ENCODE measurements around the gene PDSS1. TPM values are rescaled to one million over a fixed set of nuclear protein-coding genes. Genes with fewer than 3 reads are reported as not detected.

The PDSS1 gene
- total RNA-seq, 4 donors from 2014 or later: 3.6 to 7.6 (median 3.9) TPM

- no peak for DNase-seq (ENCODE audit: low spot score in 2 of 2)
- peaks cover 26% of the 10 kb centered on the region for H3K36me3 ChIP-seq
- no peaks in the 10 kb centered on the region for H3K4me1 ChIP-seq
- no peaks in the 10 kb centered on the region for H3K27me3 ChIP-seq
- H3K9me3 ChIP-seq: no peaks in the 10 kb centered on the region
- TF ChIP-seq POLR2A (IDR thresholded peaks at IDR 0.05) (no peak), CTCF (IDR thresholded peaks at IDR 0.05) (no peak), POLR2AphosphoS5 (IDR thresholded peaks at IDR 0.05) (no peak), EP300 (IDR thresholded peaks at IDR 0.05) (no peak)
- WGBS: 88% methylated on average over 4 of the region's 4 CpGs
- H3K4me3 ChIP-seq: no peak overlapping the region
- H3K27ac ChIP-seq: no peak overlapping the region
These were observed 37.9 kb downstream of the PDSS1 start for GRCh38 chr10:26735435-26735834.

DNA sequence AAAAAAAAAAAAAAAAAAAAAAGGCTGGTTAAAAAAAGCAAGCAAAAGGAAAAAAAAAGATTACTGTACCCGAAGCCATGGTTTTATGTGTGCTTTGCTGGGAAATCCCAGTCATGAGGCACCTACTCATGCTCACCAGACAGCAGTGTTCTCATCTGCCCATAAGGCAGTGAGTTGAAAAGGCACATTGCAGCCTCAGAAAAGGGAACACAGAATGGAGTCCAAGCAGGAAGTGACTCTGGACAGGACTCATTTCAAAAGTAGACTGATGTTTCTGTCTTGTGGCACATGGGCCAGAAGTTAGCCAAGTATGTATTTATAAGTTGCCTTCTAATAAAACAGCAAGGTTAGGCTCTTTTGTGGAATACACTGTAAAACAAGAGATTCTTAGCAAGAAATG lies 40.2 kb downstream of the PDSS1 start:
- no peak overlapping the region for H3K4me3 ChIP-seq
- no peaks in the 10 kb centered on the region for H3K27me3 ChIP-seq
- TF ChIP-seq POLR2A (IDR thresholded peaks at IDR 0.05): no peak
- TF ChIP-seq CTCF (IDR thresholded peaks at IDR 0.05): no peak
- TF ChIP-seq POLR2AphosphoS5 (IDR thresholded peaks at IDR 0.05): no peak
- no peak for TF ChIP-seq EP300 (IDR thresholded peaks at IDR 0.05)
- WGBS: 33% methylated on average over 1 of the region's 1 CpG
- no peak for DNase-seq (ENCODE audit: low spot score in 2 of 2)
- H3K27ac ChIP-seq: no peak overlapping the region
- H3K9me3 ChIP-seq: no peaks in the 10 kb centered on the region
- peaks cover 15% of the 10 kb centered on the region for H3K36me3 ChIP-seq
- no peaks in the 10 kb centered on the region for H3K4me1 ChIP-seq

DNA sequence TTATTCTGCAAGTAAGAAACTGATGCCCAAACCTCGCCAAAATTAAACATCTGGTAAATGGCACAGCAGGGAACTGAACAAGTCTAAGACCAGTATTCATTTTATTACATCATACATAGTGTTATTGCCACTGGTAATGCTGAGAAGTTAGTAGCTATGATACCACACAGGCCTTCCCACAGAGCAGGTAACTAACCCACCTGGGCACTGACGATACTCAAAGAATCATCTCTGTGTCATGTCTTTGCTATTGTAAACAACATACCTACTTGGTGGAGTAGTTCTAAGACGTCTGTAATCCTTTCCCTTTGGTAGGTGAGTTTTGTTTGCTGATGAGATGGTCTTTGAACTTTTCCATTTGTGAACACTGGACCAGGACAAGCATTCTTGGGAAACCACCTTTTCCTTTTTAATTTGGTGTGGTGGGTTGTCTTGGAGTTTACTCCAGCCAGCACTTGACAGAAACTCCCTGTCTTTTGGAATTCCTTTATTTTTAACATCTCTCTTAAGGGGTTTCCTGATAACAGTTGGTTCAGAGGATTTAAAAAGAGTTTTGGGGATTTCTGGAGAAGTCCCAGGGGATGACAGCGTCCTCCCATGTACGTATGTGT lies 40.9 kb downstream of the PDSS1 start:
- TF ChIP-seq EP300 (IDR thresholded peaks at IDR 0.05): no peak
- no peak for TF ChIP-seq POLR2A (IDR thresholded peaks at IDR 0.05)
- no peak for TF ChIP-seq CTCF (IDR thresholded peaks at IDR 0.05)
- TF ChIP-seq POLR2AphosphoS5 (IDR thresholded peaks at IDR 0.05): no peak
- DNase-seq (ENCODE audit: low spot score in 2 of 2): no peak
- Histone ChIP-seq H3K4me1 (no peaks in the 10 kb centered on the region), H3K27me3 (no peaks in the 10 kb centered on the region), H3K27ac (no peak overlapping the region), H3K9me3 (no peaks in the 10 kb centered on the region), H3K4me3 (no peak overlapping the region), H3K36me3 (peaks cover 19% of the 10 kb centered on the region)
- WGBS: 81% methylated on average over 5 of the region's 5 CpGs

DNA sequence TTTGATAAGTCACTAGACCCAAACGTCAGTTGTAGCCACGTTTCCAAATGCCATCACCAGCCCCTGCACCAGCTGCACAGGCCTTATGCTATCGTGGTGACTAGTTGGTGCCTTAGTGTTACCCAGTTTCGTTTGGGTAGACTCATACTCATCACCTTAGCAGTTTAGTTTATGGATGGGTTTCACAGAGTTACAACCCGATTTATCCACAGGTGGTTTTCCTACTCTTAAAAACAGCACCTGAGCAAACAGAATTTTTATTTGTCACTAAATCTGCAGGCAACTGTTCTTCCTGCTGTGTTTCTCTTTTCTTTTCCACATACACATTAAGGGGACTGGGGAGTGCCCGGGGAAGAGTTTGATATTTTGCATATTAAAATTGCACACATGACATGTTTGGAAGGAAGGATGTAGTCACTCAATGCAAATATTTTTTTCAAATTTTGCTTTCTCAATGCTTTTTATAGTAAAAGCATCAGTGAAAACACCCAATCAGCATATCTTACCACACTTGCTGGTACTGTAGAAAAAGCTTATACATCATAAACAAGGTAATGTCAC lies 41.6 kb downstream of the PDSS1 start:
- Histone ChIP-seq H3K4me3 (no peak overlapping the region), H3K36me3 (peaks cover 26% of the 10 kb centered on the region)
- no peak for DNase-seq (ENCODE audit: low spot score in 2 of 2)

More for the DNA sequence above, 41.6 kb downstream of the PDSS1 start:
- Histone ChIP-seq H3K4me1 (no peaks in the 10 kb centered on the region), H3K27me3 (no peaks in the 10 kb centered on the region), H3K9me3 (no peaks in the 10 kb centered on the region), H3K27ac (no peak overlapping the region)
- 76% methylated on average over 6 of the region's 6 CpGs for WGBS
- TF ChIP-seq CTCF (IDR thresholded peaks at IDR 0.05) (no peak), POLR2AphosphoS5 (IDR thresholded peaks at IDR 0.05) (no peak), EP300 (IDR thresholded peaks at IDR 0.05) (no peak), POLR2A (IDR thresholded peaks at IDR 0.05) (no peak)
